OCI-LY3 (cell line): Measurements from ENCODE around the gene SAMD11.

Source experiments
- EZH2phosphoT487 ChIP-seq: fragments of 200-600 bp; shearing (Covaris generic); IDR thresholded peaks from 2 replicates; pipeline ENCODE4 v1.6.1; 2018; ENCODE audit warnings: antibody characterized with exemption, mixed run types, low read depth
- TF ChIP-seq, protein P1 (sequence below): fragments of 200-600, 300-600 bp; sonication (generic); IDR thresholded peaks from 2 replicates; pipeline ENCODE4 v1.5.1; 2014; ENCODE audit warnings: antibody characterized with exemption, low read length, low read depth

- TF ChIP-seq, protein P1, sequence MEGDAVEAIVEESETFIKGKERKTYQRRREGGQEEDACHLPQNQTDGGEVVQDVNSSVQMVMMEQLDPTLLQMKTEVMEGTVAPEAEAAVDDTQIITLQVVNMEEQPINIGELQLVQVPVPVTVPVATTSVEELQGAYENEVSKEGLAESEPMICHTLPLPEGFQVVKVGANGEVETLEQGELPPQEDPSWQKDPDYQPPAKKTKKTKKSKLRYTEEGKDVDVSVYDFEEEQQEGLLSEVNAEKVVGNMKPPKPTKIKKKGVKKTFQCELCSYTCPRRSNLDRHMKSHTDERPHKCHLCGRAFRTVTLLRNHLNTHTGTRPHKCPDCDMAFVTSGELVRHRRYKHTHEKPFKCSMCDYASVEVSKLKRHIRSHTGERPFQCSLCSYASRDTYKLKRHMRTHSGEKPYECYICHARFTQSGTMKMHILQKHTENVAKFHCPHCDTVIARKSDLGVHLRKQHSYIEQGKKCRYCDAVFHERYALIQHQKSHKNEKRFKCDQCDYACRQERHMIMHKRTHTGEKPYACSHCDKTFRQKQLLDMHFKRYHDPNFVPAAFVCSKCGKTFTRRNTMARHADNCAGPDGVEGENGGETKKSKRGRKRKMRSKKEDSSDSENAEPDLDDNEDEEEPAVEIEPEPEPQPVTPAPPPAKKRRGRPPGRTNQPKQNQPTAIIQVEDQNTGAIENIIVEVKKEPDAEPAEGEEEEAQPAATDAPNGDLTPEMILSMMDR = no peak
- TF ChIP-seq EZH2phosphoT487 = no peak
Measured at GRCh38 chr1:972726-973458, 49.2 kb downstream of the SAMD11 start.
